NB4 (cell line): Measurements from ENCODE around the gene PAM.
"Not testable (repeated sequence)": the region's sequence is repeated elsewhere in the genome, so short reads cannot be mapped to it uniquely, and the experiment has no call there.

Experiments used
- TF ChIP-seq, protein P1 (sequence below): IDR thresholded peaks from one replicate; pipeline ENCODE4 v1.5.1; 2012; ENCODE audit warnings: low read depth, low read length
- TF ChIP-seq, protein P2 (sequence below): IDR thresholded peaks from 2 replicates; pipeline ENCODE4 v1.6.1; 2011; ENCODE audit warnings: low read depth, low read length

- TF ChIP-seq, protein P1, sequence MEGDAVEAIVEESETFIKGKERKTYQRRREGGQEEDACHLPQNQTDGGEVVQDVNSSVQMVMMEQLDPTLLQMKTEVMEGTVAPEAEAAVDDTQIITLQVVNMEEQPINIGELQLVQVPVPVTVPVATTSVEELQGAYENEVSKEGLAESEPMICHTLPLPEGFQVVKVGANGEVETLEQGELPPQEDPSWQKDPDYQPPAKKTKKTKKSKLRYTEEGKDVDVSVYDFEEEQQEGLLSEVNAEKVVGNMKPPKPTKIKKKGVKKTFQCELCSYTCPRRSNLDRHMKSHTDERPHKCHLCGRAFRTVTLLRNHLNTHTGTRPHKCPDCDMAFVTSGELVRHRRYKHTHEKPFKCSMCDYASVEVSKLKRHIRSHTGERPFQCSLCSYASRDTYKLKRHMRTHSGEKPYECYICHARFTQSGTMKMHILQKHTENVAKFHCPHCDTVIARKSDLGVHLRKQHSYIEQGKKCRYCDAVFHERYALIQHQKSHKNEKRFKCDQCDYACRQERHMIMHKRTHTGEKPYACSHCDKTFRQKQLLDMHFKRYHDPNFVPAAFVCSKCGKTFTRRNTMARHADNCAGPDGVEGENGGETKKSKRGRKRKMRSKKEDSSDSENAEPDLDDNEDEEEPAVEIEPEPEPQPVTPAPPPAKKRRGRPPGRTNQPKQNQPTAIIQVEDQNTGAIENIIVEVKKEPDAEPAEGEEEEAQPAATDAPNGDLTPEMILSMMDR, result not testable (repeated sequence)
- TF ChIP-seq, protein P2, sequence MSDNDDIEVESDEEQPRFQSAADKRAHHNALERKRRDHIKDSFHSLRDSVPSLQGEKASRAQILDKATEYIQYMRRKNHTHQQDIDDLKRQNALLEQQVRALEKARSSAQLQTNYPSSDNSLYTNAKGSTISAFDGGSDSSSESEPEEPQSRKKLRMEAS, result not testable (repeated sequence)
Observed at GRCh38 chr5:103046706-103047105, 291.6 kb downstream of the PAM start.
